Spinal cord (tissue), 10 donors: ENCODE data around the gene NR2F2. TPM values are rescaled to one million over a fixed set of nuclear protein-coding genes. Genes with fewer than 3 reads are reported as not detected.

Source experiments
- DNase-seq, 6 donors: peaks; one replicate each; pipeline versions ENCODE4 v3.0.0 to v3.0.0-alpha.2; 2013 to 2015; ENCODE audit warnings: low spot score in 6 of 6, low read depth in 4 of 6
- H3K27ac ChIP-seq: one replicate; pipeline ENCODE4 v1.5.1; 2013; ENCODE audit warnings: low read depth, low read length, control low read depth
- H3K27me3 ChIP-seq: one replicate; pipeline ENCODE4 v1.6.1; 2013; ENCODE audit warnings: low read length; ENCODE audit not compliant: control insufficient read depth, insufficient read depth
- H3K36me3 ChIP-seq: one replicate; pipeline ENCODE4 v1.6.1; 2013; ENCODE audit warnings: low read length; ENCODE audit not compliant: control insufficient read depth, insufficient read depth
- H3K4me1 ChIP-seq: one replicate; pipeline ENCODE4 v1.6.1; 2013; ENCODE audit warnings: low read length; ENCODE audit not compliant: control insufficient read depth, insufficient read depth
- H3K4me3 ChIP-seq: one replicate; pipeline ENCODE4 v1.5.1; 2013; ENCODE audit warnings: low read depth, low read length, control low read depth
- H3K9me3 ChIP-seq: one replicate; pipeline ENCODE4 v1.6.1; 2013; ENCODE audit warnings: low read length; ENCODE audit not compliant: control insufficient read depth, insufficient read depth
- WGBS: methylation state at CpG from one replicate; pipeline ENCODE4 v1.1.5; 2013; ENCODE audit warnings: missing lambda C conversion rate; ENCODE audit not compliant: insufficient coverage; 5-methylcytosine and 5-hydroxymethylcytosine counted together
- polyA plus RNA-seq, 2 donors: library from polyadenylated mRNA; unstranded; fragments of 120-200 nt; gene quantifications; one replicate each; pipeline ENCODE4 v1.2.1, GENCODE V29; 2013; ENCODE audit not compliant: insufficient read length in 2 of 2
- total RNA-seq, 2 donors: library from RNA; depleted of rRNA in 1 of 2; stranded (reverse); fragments of 120-200 nt in 1 of 2; fragments of >200 nt in 1 of 2; gene quantifications; one replicate each; pipeline versions ENCODE4 v1.2.3 to v1.2.4, GENCODE V29; 2013 to 2014
- donor health status: healthy.

Gene NR2F2
- total and polyA plus RNA-seq, 4 donors, result 21.4 to 96.9 (median 67.6) TPM

GRCh38 chr15:96340598-96341512 is 10.4 kb downstream of the NR2F2 start:
- peaks cover 41% of the 10 kb centered on the region for H3K4me1 ChIP-seq
- H3K9me3 ChIP-seq, result no peaks in the 10 kb centered on the region
- peak overlapping the region; percentile 88 for H3K4me3 ChIP-seq
- peaks cover 12% of the 10 kb centered on the region for H3K36me3 ChIP-seq
- H3K27me3 ChIP-seq, result peaks cover 5% of the 10 kb centered on the region
- WGBS, result under 1% methylated on average over 46 of the region's 63 CpGs
- peak in 3 of 6 donors; percentile 67 to 95 (median 90) for DNase-seq
- peak overlapping the region; percentile 89 for H3K27ac ChIP-seq

GRCh38 chr15:96341513-96342405 is 11.3 kb downstream of the NR2F2 start:
- Histone ChIP-seq H3K27ac (peak overlapping the region; percentile 89), H3K9me3 (no peaks in the 10 kb centered on the region), H3K27me3 (peaks cover 10% of the 10 kb centered on the region), H3K4me1 (peaks cover 45% of the 10 kb centered on the region), H3K4me3 (peak overlapping the region; percentile 88), H3K36me3 (peaks cover 12% of the 10 kb centered on the region)
- DNase-seq, result no peak
- 13% methylated on average over 31 of the region's 41 CpGs for WGBS

- Histone ChIP-seq H3K36me3 (peaks cover 16% of the 10 kb centered on the region), H3K4me1 (peaks cover 52% of the 10 kb centered on the region), H3K9me3 (no peaks in the 10 kb centered on the region), H3K27me3 (peaks cover 14% of the 10 kb centered on the region), H3K4me3 (peak overlapping the region; percentile 88), H3K27ac (peak overlapping the region; percentile 89)
- 30% methylated on average over 6 of the region's 16 CpGs for WGBS
- DNase-seq, result no peak
These were observed 12.1 kb downstream of the NR2F2 start for GRCh38 chr15:96342406-96343112.

- peak overlapping the region; percentile 89 for H3K27ac ChIP-seq
- H3K36me3 ChIP-seq, result peaks cover 16% of the 10 kb centered on the region
- WGBS, result 43% methylated on average over 38 of the region's 47 CpGs
- H3K27me3 ChIP-seq, result peaks cover 17% of the 10 kb centered on the region
- peaks cover 55% of the 10 kb centered on the region for H3K4me1 ChIP-seq
- DNase-seq, result peak in 1 of 6 donors; percentile 76
- H3K4me3 ChIP-seq, result peak overlapping the region; percentile 88
- no peaks in the 10 kb centered on the region for H3K9me3 ChIP-seq
These were observed 12.9 kb downstream of the NR2F2 start for GRCh38 chr15:96343113-96344059.

- peak overlapping the region; percentile 88 for H3K4me3 ChIP-seq
These were observed 13.7 kb downstream of the NR2F2 start for GRCh38 chr15:96344060-96344705.

GRCh38 chr15:96344706-96345559 is 14.4 kb downstream of the NR2F2 start:
- Histone ChIP-seq H3K27me3 (peaks cover 26% of the 10 kb centered on the region), H3K9me3 (no peaks in the 10 kb centered on the region), H3K4me3 (peak overlapping the region; percentile 88), H3K36me3 (peaks cover 16% of the 10 kb centered on the region), H3K27ac (peak overlapping the region; percentile 89), H3K4me1 (peaks cover 61% of the 10 kb centered on the region)
- no peak for DNase-seq
- 36% methylated on average over 17 of the region's 22 CpGs for WGBS

More at GRCh38 chr15:96344060-96344705, 13.7 kb downstream of the NR2F2 start:
- H3K9me3 ChIP-seq, result no peaks in the 10 kb centered on the region
- H3K27ac ChIP-seq, result peak overlapping the region; percentile 89
- H3K36me3 ChIP-seq, result peaks cover 16% of the 10 kb centered on the region
- 38% methylated on average over 17 of the region's 31 CpGs for WGBS
- peaks cover 22% of the 10 kb centered on the region for H3K27me3 ChIP-seq
- no peak for DNase-seq
- peaks cover 59% of the 10 kb centered on the region for H3K4me1 ChIP-seq

- peak in 3 of 6 donors; percentile 76 to 95 (median 93) for DNase-seq
- peak overlapping the region; percentile 88 for H3K4me3 ChIP-seq
- peaks cover 16% of the 10 kb centered on the region for H3K36me3 ChIP-seq
- H3K9me3 ChIP-seq, result no peaks in the 10 kb centered on the region
- peaks cover 61% of the 10 kb centered on the region for H3K4me1 ChIP-seq
- 4% methylated on average over 45 of the region's 47 CpGs for WGBS
- H3K27me3 ChIP-seq, result peaks cover 32% of the 10 kb centered on the region
- H3K27ac ChIP-seq, result peak overlapping the region; percentile 89
These were observed 15.3 kb downstream of the NR2F2 start for GRCh38 chr15:96345560-96346399.
